Stimulated activated CD4-positive, alpha-beta T cell treated with anti-CD3 and anti-CD28 coated beads, TNF-alpha, amount 100 ng/mL, for 24 hours (primary cell): ENCODE data around the gene TMTC4.
A peak's percentile ranks its signal among the peaks of the same experiment; 100 is the strongest.
"Not testable (repeated sequence)": the region's sequence is repeated elsewhere in the genome, so short reads cannot be mapped to it uniquely, and the experiment has no call there.

Experiments
- DNase-seq, 3 experiments: peaks; one replicate each; pipeline ENCODE4 v3.0.0-alpha.2; 2020; ENCODE audit warnings: low read depth in 3 of 3

Gene TMTC4

GRCh38 chr13:100588331-100589177 is 86.0 kb downstream of the TMTC4 start, which contains the start of gene GGACT:
Gene GGACT (minus strand): TSS chr13:100588789. CDS start chr13:100532591, 56,198 bp downstream.
- peak; percentile 60 to 82 (median 77) for DNase-seq

- no peak for DNase-seq
Measured at GRCh38 chr13:100584896-100585295, 89.7 kb downstream of the TMTC4 start.

GRCh38 chr13:100581504-100581903 is 93.1 kb downstream of the TMTC4 start:
- no peak for DNase-seq

- DNase-seq: no peak
Measured at GRCh38 chr13:100581030-100581429, 93.6 kb downstream of the TMTC4 start.

- DNase-seq: no peak
Measured at GRCh38 chr13:100580045-100580444, 94.5 kb downstream of the TMTC4 start.

GRCh38 chr13:100577239-100577638 is 97.4 kb downstream of the TMTC4 start:
- DNase-seq: not testable (repeated sequence)

- peak; percentile 51 to 70 (median 65) for DNase-seq
Measured at GRCh38 chr13:100573121-100573520, 101.5 kb downstream of the TMTC4 start.

- DNase-seq: no peak
Measured at GRCh38 chr13:100566543-100566942, 108.1 kb downstream of the TMTC4 start.

GRCh38 chr13:100565286-100565685 is 109.3 kb downstream of the TMTC4 start:
- no peak for DNase-seq

- DNase-seq: no peak
Measured at GRCh38 chr13:100564444-100565223, 110.0 kb downstream of the TMTC4 start.

- DNase-seq: no peak
Measured at GRCh38 chr13:100563779-100564178, 110.8 kb downstream of the TMTC4 start.

- no peak for DNase-seq
Measured at GRCh38 chr13:100561599-100562204, 112.9 kb downstream of the TMTC4 start.

GRCh38 chr13:100561158-100561499 is 113.5 kb downstream of the TMTC4 start:
- DNase-seq: no peak

GRCh38 chr13:100560498-100561157 is 114.0 kb downstream of the TMTC4 start:
- no peak for DNase-seq

- DNase-seq: no peak
Measured at GRCh38 chr13:100559886-100560285, 114.7 kb downstream of the TMTC4 start.
